CD4-positive, alpha-beta T cell treated with Interleukin-10 for 1 hour (primary cell): ENCODE results near the gene CHN2.

Experiments
- DNase-seq: peaks from one replicate; pipeline ENCODE4 v3.0.0-alpha.2; 2020

CHN2 gene

GRCh38 chr7:29445736-29446135 lies 251.2 kb downstream of the CHN2 start:
- no peak for DNase-seq

- no peak for DNase-seq
Observed at GRCh38 chr7:29447828-29448227, 253.3 kb downstream of the CHN2 start.

GRCh38 chr7:29449569-29450260 lies 255.1 kb downstream of the CHN2 start:
- no peak for DNase-seq

- no peak for DNase-seq
Observed at GRCh38 chr7:29453021-29453420, 258.4 kb downstream of the CHN2 start.

GRCh38 chr7:29454464-29454863 lies 259.9 kb downstream of the CHN2 start:
- no peak for DNase-seq

GRCh38 chr7:29454899-29455451 lies 260.4 kb downstream of the CHN2 start:
- no peak for DNase-seq

- no peak for DNase-seq
Observed at GRCh38 chr7:29457141-29457561, 262.6 kb downstream of the CHN2 start.

- DNase-seq: no peak
Observed at GRCh38 chr7:29457565-29458011, 263.0 kb downstream of the CHN2 start.

- DNase-seq: no peak
Observed at GRCh38 chr7:29458933-29459332, 264.4 kb downstream of the CHN2 start.

- DNase-seq: no peak
Observed at GRCh38 chr7:29459589-29459988, 265.0 kb downstream of the CHN2 start.

- DNase-seq: no peak
Observed at GRCh38 chr7:29461996-29462395, 267.4 kb downstream of the CHN2 start.

GRCh38 chr7:29463504-29464158 lies 269.1 kb downstream of the CHN2 start:
- no peak for DNase-seq

- DNase-seq: no peak
Observed at GRCh38 chr7:29464753-29465152, 270.2 kb downstream of the CHN2 start.

- no peak for DNase-seq
Observed at GRCh38 chr7:29467193-29467926, 272.8 kb downstream of the CHN2 start.

GRCh38 chr7:29468196-29468595 lies 273.6 kb downstream of the CHN2 start:
- no peak for DNase-seq

GRCh38 chr7:29469281-29469680 lies 274.7 kb downstream of the CHN2 start:
- DNase-seq: no peak

- no peak for DNase-seq
Observed at GRCh38 chr7:29469976-29470557, 275.5 kb downstream of the CHN2 start.

- no peak for DNase-seq
Observed at GRCh38 chr7:29471444-29472138, 277.0 kb downstream of the CHN2 start.

GRCh38 chr7:29476916-29477315 lies 282.3 kb downstream of the CHN2 start:
- no peak for DNase-seq

- no peak for DNase-seq
Observed at GRCh38 chr7:29478226-29478625, 283.7 kb downstream of the CHN2 start.

- DNase-seq: no peak
Observed at GRCh38 chr7:29478687-29479240, 284.2 kb downstream of the CHN2 start.
